ENCODE data around the gene PIBF1. TPM values are rescaled to one million over a fixed set of nuclear protein-coding genes. Genes with fewer than 3 reads are reported as not detected.
A peak's percentile ranks its signal among the peaks of the same experiment; 100 is the strongest.
"Not testable (repeated sequence)": the region's sequence is repeated elsewhere in the genome, so short reads cannot be mapped to it uniquely, and the experiment has no call there.

PIBF1 gene
- total and polyA plus RNA-seq, 11 donors: 7.6 to 24.1 (median 12.8) TPM

DNA sequence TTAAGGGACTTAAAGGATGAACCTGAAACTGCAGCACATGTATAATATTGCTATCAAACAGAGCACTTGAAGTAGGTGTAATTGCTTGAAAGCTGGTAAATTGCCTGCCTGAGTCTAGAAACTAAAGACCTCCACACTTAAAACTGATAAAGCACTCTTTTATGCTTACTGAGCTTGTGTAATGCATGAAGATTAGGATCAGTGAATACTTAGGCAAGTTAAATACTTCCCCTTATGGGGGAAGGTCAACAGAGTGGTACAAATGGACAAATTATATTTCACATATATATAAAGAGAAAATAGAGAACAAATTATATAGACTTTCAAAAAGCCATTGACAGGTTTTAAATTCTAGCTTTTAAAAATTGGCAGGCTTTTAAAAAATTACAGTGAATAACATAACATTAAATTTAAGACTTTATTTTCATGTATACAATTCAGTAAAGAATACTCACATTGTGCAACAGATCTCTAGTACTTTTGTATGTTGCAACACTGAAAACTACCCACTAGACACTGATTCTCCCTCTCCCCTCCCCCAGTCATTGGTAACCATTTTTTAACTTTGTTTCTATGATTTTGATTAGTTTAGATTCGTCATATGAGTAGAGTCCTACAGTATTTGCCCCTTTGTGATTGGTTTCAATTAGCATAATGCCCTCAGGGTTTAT is 23.9 kb downstream of the PIBF1 start:
- H3K36me3 ChIP-seq: peaks cover 0 to 40% (median 6%) of the 10 kb centered on the region in 9 donors
- no peak for DNase-seq
- no peak overlapping the region for H3K27ac ChIP-seq
- peaks cover 0 to 5% (median 0%) of the 10 kb centered on the region in 12 donors for H3K9me3 ChIP-seq
- no peaks in the 10 kb centered on the region for H3K27me3 ChIP-seq
- intact Hi-C loops (cut with DNase I): loop anchor here in 1 of 10 donors (10.0 kb wide), 1 partner anchor 899 kb away; no protein-coding TSS in a partner anchor
- TF ChIP-seq, protein P1, sequence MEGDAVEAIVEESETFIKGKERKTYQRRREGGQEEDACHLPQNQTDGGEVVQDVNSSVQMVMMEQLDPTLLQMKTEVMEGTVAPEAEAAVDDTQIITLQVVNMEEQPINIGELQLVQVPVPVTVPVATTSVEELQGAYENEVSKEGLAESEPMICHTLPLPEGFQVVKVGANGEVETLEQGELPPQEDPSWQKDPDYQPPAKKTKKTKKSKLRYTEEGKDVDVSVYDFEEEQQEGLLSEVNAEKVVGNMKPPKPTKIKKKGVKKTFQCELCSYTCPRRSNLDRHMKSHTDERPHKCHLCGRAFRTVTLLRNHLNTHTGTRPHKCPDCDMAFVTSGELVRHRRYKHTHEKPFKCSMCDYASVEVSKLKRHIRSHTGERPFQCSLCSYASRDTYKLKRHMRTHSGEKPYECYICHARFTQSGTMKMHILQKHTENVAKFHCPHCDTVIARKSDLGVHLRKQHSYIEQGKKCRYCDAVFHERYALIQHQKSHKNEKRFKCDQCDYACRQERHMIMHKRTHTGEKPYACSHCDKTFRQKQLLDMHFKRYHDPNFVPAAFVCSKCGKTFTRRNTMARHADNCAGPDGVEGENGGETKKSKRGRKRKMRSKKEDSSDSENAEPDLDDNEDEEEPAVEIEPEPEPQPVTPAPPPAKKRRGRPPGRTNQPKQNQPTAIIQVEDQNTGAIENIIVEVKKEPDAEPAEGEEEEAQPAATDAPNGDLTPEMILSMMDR (IDR thresholded peaks at IDR 0.05): no peak
- TF ChIP-seq POLR2A (IDR thresholded peaks at IDR 0.05): no peak
- 98 to 100% (median 99%) methylated on average over 1 of the region's 1 CpG for WGBS, 4 donors
- no peaks in the 10 kb centered on the region for H3K4me1 ChIP-seq
- no peak overlapping the region for H3K4me3 ChIP-seq
- ATAC-seq: no peak

DNA sequence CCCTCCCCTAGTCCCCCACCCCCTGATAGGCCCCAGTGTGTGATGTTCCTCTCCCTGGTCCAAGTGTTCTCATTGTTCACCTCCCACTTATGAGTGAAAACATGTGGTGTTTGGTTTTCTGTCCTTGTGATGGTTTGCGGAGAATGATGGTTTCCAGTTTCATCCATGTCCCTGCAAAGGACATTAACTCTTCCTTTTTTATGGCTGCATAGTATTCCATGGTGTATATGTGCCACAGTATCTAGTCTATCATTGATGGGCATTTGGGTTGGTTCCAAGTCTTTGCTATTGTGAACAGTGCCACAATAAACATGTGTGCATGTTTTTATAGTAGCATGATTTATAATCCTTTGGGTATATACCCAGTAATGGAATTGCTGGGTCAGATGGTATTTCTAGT is 24.6 kb downstream of the PIBF1 start:
- not testable (repeated sequence) for H3K4me1 ChIP-seq, H3K27ac ChIP-seq, H3K9me3 ChIP-seq, H3K27me3 ChIP-seq, H3K4me3 ChIP-seq, ATAC-seq, DNase-seq
- WGBS, 4 donors: 93 to 100% (median 99%) methylated on average over 1 of the region's 1 CpG
- H3K36me3 ChIP-seq: peaks cover 0 to 35% (median 6%) of the 10 kb centered on the region in 9 donors
- intact Hi-C loops (cut with DNase I): loop anchor here in 1 of 10 donors (10.0 kb wide), 1 partner anchor 898 kb away; no protein-coding TSS in a partner anchor

DNA sequence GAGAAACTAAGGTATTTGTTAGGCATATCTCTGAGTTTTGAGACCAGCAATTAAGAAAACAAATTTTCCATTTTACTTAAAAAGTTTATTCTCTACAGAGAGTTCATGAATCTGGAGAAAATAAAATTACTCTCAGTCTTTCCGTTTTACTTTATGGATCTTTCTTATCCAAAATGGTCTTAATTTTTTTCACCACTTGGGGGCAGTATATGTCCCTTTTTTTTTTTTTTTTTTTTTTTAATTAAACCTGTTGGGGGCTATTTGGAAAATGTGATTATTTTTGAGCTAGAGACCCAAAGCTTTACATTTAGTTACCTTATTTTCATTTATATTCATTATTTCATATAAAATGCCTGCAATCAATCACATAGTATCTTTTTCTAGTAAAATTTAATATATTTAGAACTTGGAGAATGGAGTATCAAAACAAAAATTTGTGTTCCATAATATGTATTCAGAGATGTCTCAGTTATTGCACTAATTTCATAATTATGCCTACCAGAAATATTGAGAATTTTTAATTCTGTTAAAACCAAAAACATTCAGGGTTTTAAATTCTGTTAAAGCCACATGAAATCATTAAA is 27.1 kb downstream of the PIBF1 start:
- ATAC-seq (no peak), DNase-seq (no peak)
- Histone ChIP-seq H3K4me1 (no peaks in the 10 kb centered on the region), H3K27ac (no peak overlapping the region), H3K27me3 (no peaks in the 10 kb centered on the region), H3K9me3 (peaks cover 0 to 5% (median 0%) of the 10 kb centered on the region in 12 donors), H3K36me3 (peaks cover 0 to 40% (median 8%) of the 10 kb centered on the region in 9 donors), H3K4me3 (no peak overlapping the region)
- TF ChIP-seq POLR2A (IDR thresholded peaks at IDR 0.05): no peak
- TF ChIP-seq, protein P1 (IDR thresholded peaks at IDR 0.05): peak; percentile 45 to 78 (median 70)
- intact Hi-C loops (cut with DNase I): loop anchor here in 1 of 10 donors (10.0 kb wide), 1 partner anchor 896 kb away; no protein-coding TSS in a partner anchor
- WGBS, 4 donors: 9 to 31% (median 24%) methylated on average over 1 of the region's 1 CpG

DNA sequence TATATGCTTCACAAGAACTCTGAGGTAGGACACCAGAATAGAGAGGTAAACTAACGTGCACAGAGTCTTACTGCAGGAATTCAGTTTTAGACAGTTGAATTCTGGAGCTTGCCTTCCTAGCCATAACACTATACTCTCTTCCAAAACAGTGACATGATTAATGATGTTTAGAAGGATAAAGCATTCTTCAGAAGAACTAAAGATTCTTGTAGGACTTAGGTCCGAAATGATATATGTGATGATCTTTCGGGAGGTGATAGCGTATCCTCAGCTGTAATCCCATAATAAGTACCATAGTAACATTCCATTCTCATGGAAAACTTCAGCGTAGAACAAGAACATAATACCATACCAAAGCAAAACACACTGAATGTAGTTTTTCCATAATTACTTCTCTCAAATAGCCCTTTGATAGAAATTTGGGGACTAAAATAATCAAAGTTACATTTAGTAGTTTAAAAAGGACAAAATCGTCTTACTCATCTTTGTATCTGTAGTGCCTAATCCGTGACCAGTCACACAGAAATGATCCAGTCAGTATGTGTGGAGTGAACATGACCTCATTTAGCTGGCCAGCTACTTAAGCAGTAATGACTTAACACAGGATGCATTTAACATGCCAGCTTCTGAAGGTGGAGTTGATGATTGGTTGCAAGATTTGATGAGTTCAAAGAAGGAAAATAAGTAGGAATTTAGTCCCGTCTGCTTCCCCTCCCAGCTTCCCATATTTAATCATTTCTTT is 38.4 kb downstream of the PIBF1 start:
- DNase-seq (no peak), ATAC-seq (peak in 2 of 4 donors; percentile 43 to 68)
- Histone ChIP-seq H3K36me3 (peaks cover 0 to 67% (median 33%) of the 10 kb centered on the region in 9 donors), H3K9me3 (no peaks in the 10 kb centered on the region), H3K4me3 (no peak overlapping the region), H3K27ac (no peak overlapping the region), H3K27me3 (no peaks in the 10 kb centered on the region), H3K4me1 (no peaks in the 10 kb centered on the region)
- WGBS, 4 donors: 85 to 90% (median 86%) methylated on average over 8 of the region's 8 CpGs
- no peak for TF ChIP-seq POLR2A (IDR thresholded peaks at IDR 0.05)
- TF ChIP-seq, protein P1 (IDR thresholded peaks at IDR 0.05): no peak
- intact Hi-C loops (cut with DNase I): no loop called here

Data from heart left ventricle (tissue), 16 donors.